HepG2 (cell line): Measurements from ENCODE around the gene MIDN. TPM values are rescaled to one million over a fixed set of nuclear protein-coding genes. Genes with fewer than 3 reads are reported as not detected.

ENCODE experiments used
- ATF1 ChIP-seq: IDR thresholded peaks from 2 replicates; pipeline ENCODE4 v1.6.1; 2016; ENCODE audit warnings: mild to moderate bottlenecking, control low read depth
- HINFP ChIP-seq: sonication (generic); formaldehyde crosslinking; IDR thresholded peaks from 2 replicates; pipeline ENCODE4 v1.4.0; 2020; ENCODE audit warnings: low read depth, mild to moderate bottlenecking, missing genetic modification reagents
- KLF6 ChIP-seq: IDR thresholded peaks from 2 replicates; pipeline ENCODE4 v1.8.0; 2016; ENCODE audit warnings: missing biosample characterization, missing genetic modification reagents
- MED1 ChIP-seq: sonication (generic); formaldehyde crosslinking; IDR thresholded peaks from 2 replicates; pipeline ENCODE4 v1.4.0; 2020; ENCODE audit warnings: missing genetic modification reagents
- NFYB ChIP-seq: sonication (generic); formaldehyde crosslinking; IDR thresholded peaks from 2 replicates; pipeline ENCODE4 v1.4.0; 2020; ENCODE audit warnings: missing genetic modification reagents
- PAF1 ChIP-seq: IDR thresholded peaks from 2 replicates; pipeline ENCODE4 v1.6.1; 2016; ENCODE audit warnings: missing genetic modification reagents, missing compliant biosample characterization
- PBX3 ChIP-seq: sonication (generic); formaldehyde crosslinking; IDR thresholded peaks from 2 replicates; pipeline ENCODE4 v1.8.1; 2023; ENCODE audit warnings: missing genetic modification reagents, inconsistent platforms, borderline replicate concordance
- REPIN1 ChIP-seq: sonication (generic); formaldehyde crosslinking; IDR thresholded peaks from 2 replicates; pipeline ENCODE4 v1.8.0; 2022; ENCODE audit warnings: missing genetic modification reagents, low read depth, mild to moderate bottlenecking, borderline replicate concordance
- RFX1 ChIP-seq: fragments of 450-650 bp; IDR thresholded peaks from 2 replicates; pipeline ENCODE4 v1.6.1; 2017
- SMC3 ChIP-seq: IDR thresholded peaks from 2 replicates; pipeline ENCODE4 v1.6.1; 2011; ENCODE audit warnings: low read length, improper control_type of control experiment
- TFDP2 ChIP-seq: sonication (generic); formaldehyde crosslinking; IDR thresholded peaks from 2 replicates; pipeline ENCODE4 v1.4.0; 2020; ENCODE audit warnings: missing genetic modification reagents
- THRA ChIP-seq: sonication (generic); formaldehyde crosslinking; IDR thresholded peaks from 2 replicates; pipeline ENCODE4 v1.4.0; 2020; ENCODE audit warnings: missing genetic modification reagents, borderline replicate concordance
- TOPORS ChIP-seq: sonication (generic); formaldehyde crosslinking; IDR thresholded peaks from 2 replicates; pipeline ENCODE4 v1.8.0; 2023; ENCODE audit warnings: mild to moderate bottlenecking, missing genetic modification reagents
- YEATS4 ChIP-seq: sonication (generic); formaldehyde crosslinking; IDR thresholded peaks from 2 replicates; pipeline ENCODE4 v1.4.0; 2020; ENCODE audit warnings: missing genetic modification reagents, borderline replicate concordance
- YY1 ChIP-seq: IDR thresholded peaks from 2 replicates; pipeline ENCODE4 v1.6.1; 2011; ENCODE audit warnings: low read length, low read depth, moderate library complexity, mild to moderate bottlenecking; ENCODE audit not compliant: insufficient read depth, insufficient replicate concordance
- ZFX ChIP-seq: sonication (generic); formaldehyde crosslinking; IDR thresholded peaks from 2 replicates; pipeline ENCODE4 v1.4.0; 2020; ENCODE audit warnings: mild to moderate bottlenecking, low read depth, missing genetic modification reagents, moderate library complexity
- ZNF225 ChIP-seq: sonication (generic); formaldehyde crosslinking; IDR thresholded peaks from 2 replicates; pipeline ENCODE4 v1.4.0; 2020; ENCODE audit warnings: mild to moderate bottlenecking, missing genetic modification reagents
- ZNF24 ChIP-seq: fragments of 450-650 bp; IDR thresholded peaks from 2 replicates; pipeline ENCODE4 v1.6.1; 2017; ENCODE audit warnings: antibody characterized with exemption, mild to moderate bottlenecking
- ZNF281 ChIP-seq: sonication (generic); formaldehyde crosslinking; IDR thresholded peaks from 2 replicates; pipeline ENCODE4 v1.4.0; 2020; ENCODE audit warnings: missing genetic modification reagents, borderline replicate concordance
- ZNF383 ChIP-seq: sonication (generic); formaldehyde crosslinking; IDR thresholded peaks from 2 replicates; pipeline ENCODE4 v1.4.0; 2020; ENCODE audit warnings: missing genetic modification reagents, mild to moderate bottlenecking, borderline replicate concordance
- ZNF501 ChIP-seq: sonication (generic); formaldehyde crosslinking; IDR thresholded peaks from 2 replicates; pipeline ENCODE4 v1.5.1; 2020; ENCODE audit warnings: mild to moderate bottlenecking, moderate library complexity, missing genetic modification reagents
- ZNF746 ChIP-seq: sonication (generic); formaldehyde crosslinking; IDR thresholded peaks from 2 replicates; pipeline ENCODE4 v1.8.0; 2022; ENCODE audit warnings: mild to moderate bottlenecking, missing genetic modification reagents
- polyA plus RNA-seq, 8 experiments: library from polyadenylated mRNA; depleted of rRNA in 3 of 8; stranded (reverse) in 7 of 8; unstranded in 1 of 8; fragments of >200 nt; fragmentation: Illumina TruSeq in 4 of 8; extraction: Trizol in 4 of 8; gene quantifications; 2 replicates each; pipeline versions ENCODE4 v1.2.1 to v1.2.3, GENCODE V29; 2011 to 2016; ENCODE audit warnings: low read depth in 4 of 8, missing spikeins in 1 of 8, mixed read lengths in 1 of 8; ENCODE audit not compliant: insufficient read depth in 1 of 8
- total RNA-seq, 5 experiments: library from RNA; depleted of rRNA; stranded (reverse); fragments of >200 nt; fragmentation: Illumina TruSeq; extraction: Trizol; gene quantifications; 2 replicates each; pipeline ENCODE4 v1.2.3, GENCODE V29; 2016; ENCODE audit warnings: low read depth in 1 of 5

The MIDN gene
- total and polyA plus RNA-seq, 2 of the 13 experiments (the other 11 are each of a cell fraction or from before 2014, with no cell fraction given), result 8.4 to 18.0 TPM

- TF ChIP-seq SMC3, result no peak
- peak; percentile 30; the same call in 1 of the 2 replicates for TF ChIP-seq ZNF501 (CRISPR knock-in tag)
- peak; percentile 62 for TF ChIP-seq NFYB (CRISPR knock-in tag)
- TF ChIP-seq YY1, result peak; percentile 56
- TF ChIP-seq TOPORS (CRISPR knock-in tag), result peak; percentile 60; the same call in 1 of the 2 replicates
- no peak for TF ChIP-seq ZFX (CRISPR knock-in tag)
- TF ChIP-seq ZNF281 (CRISPR knock-in tag), result peak; percentile 23; the same call in 1 of the 2 replicates
- 0 out of 2 replicates have a peak, but pooled peaks have one; percentile 33 for TF ChIP-seq THRA (CRISPR knock-in tag)
- TF ChIP-seq ZNF225, result no peak; the same call in 1 of the 2 replicates
- no peak for TF ChIP-seq ZNF24
- 0 out of 2 replicates have a peak, but pooled peaks have one; percentile 6 for TF ChIP-seq REPIN1 (CRISPR knock-in tag)
- TF ChIP-seq RFX1, result peak; percentile 24; the same call in 1 of the 2 replicates
- TF ChIP-seq HINFP (CRISPR knock-in tag), result no peak
- no peak for TF ChIP-seq ATF1 (CRISPR knock-in tag)
- no peak for TF ChIP-seq PAF1
- TF ChIP-seq YEATS4 (CRISPR knock-in tag), result peak; percentile 63
- 0 out of 2 replicates have a peak, but pooled peaks have one; percentile 40 for TF ChIP-seq ZNF746 (CRISPR knock-in tag)
- 0 out of 2 replicates have a peak, but pooled peaks have one; percentile 38 for TF ChIP-seq KLF6 (CRISPR knock-in tag)
- no peak for TF ChIP-seq PBX3
- TF ChIP-seq ZNF383, result no peak
- TF ChIP-seq TFDP2 (CRISPR knock-in tag), result peak; percentile 82
- peak; percentile 49 for TF ChIP-seq MED1 (CRISPR knock-in tag)
Observed at GRCh38 chr19:1249298-1249989, 1.1 kb downstream of the MIDN start (continued).
